ENCODE data around the gene CTSD.

Gene CTSD

DNA sequence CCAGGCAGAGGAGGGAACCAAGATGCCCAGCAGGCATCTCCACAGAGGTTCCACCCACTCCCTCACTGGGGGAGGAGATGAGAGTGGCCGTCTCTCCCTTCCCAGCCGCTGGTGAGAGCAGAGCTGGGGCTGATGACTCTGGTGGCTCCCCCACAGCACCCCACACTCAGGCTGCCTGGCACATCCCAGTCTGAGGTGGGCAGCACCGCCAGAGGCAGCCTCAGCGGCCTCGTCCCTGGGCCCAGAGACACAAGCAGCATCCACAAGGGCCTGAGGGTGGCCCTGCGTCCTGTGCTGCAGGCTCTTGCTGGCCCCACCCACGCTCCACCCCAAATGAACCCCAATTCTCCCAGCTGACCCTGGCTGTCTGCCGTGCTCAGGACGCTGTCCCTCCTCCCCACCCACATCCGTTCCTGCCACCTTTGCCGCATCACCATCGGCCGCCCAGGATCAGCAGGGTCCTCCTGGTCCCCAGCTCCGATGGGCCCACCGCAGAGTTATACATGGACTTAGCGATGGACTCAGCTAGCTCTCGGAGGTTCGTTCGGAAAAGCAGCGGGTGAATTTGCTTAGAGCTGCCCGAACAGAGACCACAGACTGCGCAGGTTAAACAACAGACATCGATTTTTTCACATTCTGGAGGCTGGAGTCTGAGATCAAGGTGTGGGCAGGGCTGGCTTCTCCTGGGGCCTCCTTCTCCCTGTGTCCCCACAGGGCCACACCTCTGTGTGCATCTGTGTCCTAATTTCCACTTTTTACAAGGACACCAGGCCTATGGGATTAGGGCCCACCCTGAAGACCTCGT is 20.2 kb upstream of the CTSD start:
- TF ChIP-seq CTCF (IDR thresholded peaks at IDR 0.05; ENCODE audit: insufficient read depth, low read length, poor library complexity, severe bottlenecking) (no peak), EZH2phosphoT487 (conservative IDR thresholded peaks at IDR 0.05; ENCODE audit: low read length) (no peak)
- H3K4me2 ChIP-seq (ENCODE audit: low read depth, low read length, poor library complexity, severe bottlenecking) = no peak overlapping the region

DNA sequence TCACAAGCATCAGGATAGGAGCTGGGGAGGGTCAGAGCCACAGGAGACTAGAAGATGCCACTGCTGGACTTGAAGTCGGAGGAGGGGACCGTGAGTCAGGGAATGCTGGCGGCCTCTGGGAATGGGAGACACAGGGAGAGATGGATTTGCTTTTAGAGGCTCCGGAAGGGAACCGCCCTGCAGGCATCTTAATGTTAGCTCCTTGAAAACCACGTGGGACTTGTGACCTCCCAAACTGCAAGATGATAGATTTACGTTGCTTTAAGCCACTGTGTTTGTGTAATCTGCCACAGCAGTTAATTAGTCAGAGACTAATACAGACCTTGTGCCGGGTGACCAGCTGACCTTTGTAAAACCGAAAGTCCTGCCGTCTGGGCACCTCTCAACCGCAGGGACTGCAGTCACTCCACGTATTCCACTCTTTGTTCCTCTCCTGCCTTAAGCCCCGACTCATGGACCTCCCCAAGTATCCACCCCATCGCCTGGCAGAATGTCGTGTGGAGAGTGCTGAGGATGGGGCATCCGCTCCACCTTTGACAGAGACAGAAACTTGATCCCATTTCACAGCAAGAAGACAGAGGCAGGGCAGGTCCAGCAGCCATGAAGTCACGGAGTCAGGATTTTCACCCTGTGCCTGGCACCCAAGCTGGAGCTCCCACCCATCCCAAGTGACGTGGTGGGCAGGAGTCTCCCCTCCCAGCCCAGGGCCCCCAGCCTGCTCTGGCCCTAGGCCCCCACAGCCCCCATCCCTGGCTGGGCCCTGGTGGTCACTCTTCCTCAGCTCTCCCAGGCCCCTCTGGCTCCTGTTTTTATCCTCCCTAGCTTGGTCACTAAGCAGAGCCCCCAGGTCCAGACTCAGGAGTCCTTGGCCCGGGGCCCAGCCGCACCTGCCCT is 19.4 kb upstream of the CTSD start:
- Histone ChIP-seq H3K36me3 (ENCODE audit: low read length) (no peaks in the 10 kb centered on the region), H3K27ac (ENCODE audit: low read depth, low read length) (no peak overlapping the region), H3K9me3 (ENCODE audit: insufficient read depth, low read length) (no peaks in the 10 kb centered on the region), H3K9me2 (replicated peaks; ENCODE audit: insufficient read depth, low read length) (no peaks in the 10 kb centered on the region), H3K27me3 (ENCODE audit: low read length) (no peaks in the 10 kb centered on the region; the same call in 1 of the 2 replicates), H4K20me1 (ENCODE audit: low read depth, low read length) (no peaks in the 10 kb centered on the region), H3K4me2 (ENCODE audit: low read depth, low read length, poor library complexity, severe bottlenecking) (no peak overlapping the region), H3K79me2 (ENCODE audit: insufficient read depth, low read length) (no peaks in the 10 kb centered on the region), H3K4me3 (ENCODE audit: insufficient read depth, low read length, poor library complexity, severe bottlenecking) (no peak overlapping the region), H3K9ac (ENCODE audit: low read length) (no peak overlapping the region), H3F3A (ENCODE audit: insufficient read depth) (no peaks in the 10 kb centered on the region), H2AFZ (ENCODE audit: low read depth, low read length, severe bottlenecking) (no peak overlapping the region)
- TF ChIP-seq EZH2phosphoT487 (conservative IDR thresholded peaks at IDR 0.05; ENCODE audit: low read length) = no peak

More for the DNA sequence above, 20.2 kb upstream of the CTSD start:
- H3K9me3 ChIP-seq (ENCODE audit: insufficient read depth, low read length) = no peaks in the 10 kb centered on the region
- no peaks in the 10 kb centered on the region; the same call in 1 of the 2 replicates for H3K27me3 ChIP-seq (ENCODE audit: low read length)
- no peak overlapping the region for H3K9ac ChIP-seq (ENCODE audit: low read length)
- H2AFZ ChIP-seq (ENCODE audit: low read depth, low read length, severe bottlenecking) = no peak overlapping the region
- H3K27ac ChIP-seq (ENCODE audit: low read depth, low read length) = no peak overlapping the region
- H3K4me3 ChIP-seq (ENCODE audit: insufficient read depth, low read length, poor library complexity, severe bottlenecking) = no peak overlapping the region
- no peaks in the 10 kb centered on the region for H3K36me3 ChIP-seq (ENCODE audit: low read length)
- no peaks in the 10 kb centered on the region for H4K20me1 ChIP-seq (ENCODE audit: low read depth, low read length)
- no peaks in the 10 kb centered on the region for H3K79me2 ChIP-seq (ENCODE audit: insufficient read depth, low read length)
- no peaks in the 10 kb centered on the region for H3K9me2 ChIP-seq (replicated peaks; ENCODE audit: insufficient read depth, low read length)
- no peaks in the 10 kb centered on the region for H3F3A ChIP-seq (ENCODE audit: insufficient read depth)

DNA sequence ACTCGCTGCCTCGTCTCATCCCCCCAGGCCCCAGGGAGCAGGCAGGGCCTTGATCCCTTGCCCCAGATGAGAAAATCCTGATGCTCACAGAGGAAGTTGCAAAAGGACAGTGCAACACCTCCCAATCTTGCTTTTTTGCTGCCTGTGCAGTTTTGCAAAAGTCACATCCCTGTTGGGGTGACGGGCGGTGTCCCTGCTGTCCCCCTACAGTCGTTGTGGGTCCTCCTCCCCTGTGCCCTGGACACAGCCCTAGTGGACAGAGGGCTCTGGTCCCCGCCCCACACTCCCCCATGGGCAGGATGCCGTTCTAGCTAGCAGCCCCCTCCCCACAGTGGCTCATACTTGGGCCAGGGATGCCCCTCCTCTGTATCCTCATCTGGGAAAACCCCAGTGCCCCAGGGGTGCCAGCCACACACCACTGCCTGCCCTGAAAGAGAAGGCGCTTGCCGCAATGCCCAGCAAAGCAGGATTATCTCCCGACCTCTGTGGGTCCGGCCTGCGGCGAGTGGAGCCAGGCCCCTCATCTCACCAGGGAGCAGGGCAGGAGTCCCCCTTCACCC is 18.4 kb upstream of the CTSD start:
- no peak overlapping the region for H3K27ac ChIP-seq (ENCODE audit: low read depth, low read length)
- H3K4me2 ChIP-seq (ENCODE audit: low read depth, low read length, poor library complexity, severe bottlenecking) = no peak overlapping the region
- H3K79me2 ChIP-seq (ENCODE audit: insufficient read depth, low read length) = no peaks in the 10 kb centered on the region
- H2AFZ ChIP-seq (ENCODE audit: low read depth, low read length, severe bottlenecking) = no peak overlapping the region
- no peaks in the 10 kb centered on the region for H3F3A ChIP-seq (ENCODE audit: insufficient read depth)
- no peaks in the 10 kb centered on the region for H4K20me1 ChIP-seq (ENCODE audit: low read depth, low read length)
- H3K27me3 ChIP-seq (ENCODE audit: low read length) = no peaks in the 10 kb centered on the region; the same call in 1 of the 2 replicates
- H3K9me3 ChIP-seq (ENCODE audit: insufficient read depth, low read length) = no peaks in the 10 kb centered on the region
- no peak overlapping the region for H3K4me3 ChIP-seq (ENCODE audit: insufficient read depth, low read length, poor library complexity, severe bottlenecking)
- no peaks in the 10 kb centered on the region for H3K36me3 ChIP-seq (ENCODE audit: low read length)
- no peak overlapping the region for H3K9ac ChIP-seq (ENCODE audit: low read length)
- no peaks in the 10 kb centered on the region for H3K9me2 ChIP-seq (replicated peaks; ENCODE audit: insufficient read depth, low read length)
- no peak for TF ChIP-seq CTCF (IDR thresholded peaks at IDR 0.05; ENCODE audit: insufficient read depth, low read length, poor library complexity, severe bottlenecking)
